HEK293T (cell line): ENCODE measurements around the gene RMDN3.

Experiments used
- BHLHE40 ChIP-seq: fragments of 450-650 bp; IDR thresholded peaks from 2 replicates; pipeline ENCODE4 v1.6.1; 2016; ENCODE audit warnings: mild to moderate bottlenecking, moderate library complexity, borderline replicate concordance
- ELF4 ChIP-seq: fragments of 450-650 bp; IDR thresholded peaks from 2 replicates; pipeline ENCODE4 v1.6.1; 2017; ENCODE audit warnings: antibody characterized with exemption
- FOXA1 ChIP-seq: fragments of 450-650 bp; IDR thresholded peaks from 2 replicates; pipeline ENCODE4 v1.6.1; 2016; ENCODE audit warnings: mild to moderate bottlenecking
- FOXK2 ChIP-seq: fragments of 450-650 bp; IDR thresholded peaks from 2 replicates; pipeline ENCODE4 v1.6.1; 2016; ENCODE audit warnings: mild to moderate bottlenecking
- FOXM1 ChIP-seq: fragments of 450-650 bp; IDR thresholded peaks from 2 replicates; pipeline ENCODE4 v1.6.1; 2017; ENCODE audit warnings: mild to moderate bottlenecking, borderline replicate concordance
- HDGF ChIP-seq: fragments of 450-650 bp; IDR thresholded peaks from 2 replicates; pipeline ENCODE4 v1.6.1; 2017; ENCODE audit warnings: antibody characterized with exemption, borderline replicate concordance
- L3MBTL2 ChIP-seq: fragments of 450-650 bp; conservative IDR thresholded peaks from 2 replicates; pipeline ENCODE4 v1.6.1; 2016; ENCODE audit warnings: mild to moderate bottlenecking
- LEF1 ChIP-seq: fragments of 450-650 bp; IDR thresholded peaks from 2 replicates; pipeline ENCODE4 v1.6.1; 2017; ENCODE audit warnings: mild to moderate bottlenecking, borderline replicate concordance
- SP1 ChIP-seq: fragments of 450-650 bp; IDR thresholded peaks from 2 replicates; pipeline ENCODE4 v1.6.1; 2017
- SUZ12 ChIP-seq: fragments of 450-650 bp; IDR thresholded peaks from 2 replicates; pipeline ENCODE4 v1.6.1; 2016; ENCODE audit warnings: mild to moderate bottlenecking
- TARDBP ChIP-seq: fragments of 450-650 bp; IDR thresholded peaks from 2 replicates; pipeline ENCODE4 v1.6.1; 2016
- TF ChIP-seq, protein P1 (sequence below): fragments of 450-650 bp; IDR thresholded peaks from 2 replicates; pipeline ENCODE4 v1.6.1; 2016

DNA sequence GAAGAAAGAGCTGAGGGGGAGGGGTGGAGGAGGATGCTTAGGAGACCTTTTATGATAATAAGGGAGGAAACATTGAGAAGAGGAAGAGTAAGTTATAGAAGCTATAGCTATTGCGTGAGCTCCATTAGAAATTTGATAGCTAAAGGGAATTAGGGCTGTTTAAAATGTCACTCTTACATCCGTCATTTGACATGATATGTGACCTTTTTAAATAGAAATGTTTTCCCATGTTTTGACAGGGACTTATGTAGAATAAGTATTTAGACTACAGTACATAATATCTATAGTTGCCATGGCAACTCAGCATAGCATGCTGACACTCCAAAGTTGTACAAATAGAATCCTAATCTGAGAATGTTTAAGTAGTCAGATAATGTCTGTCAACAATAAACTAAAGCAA lies 40.9 kb downstream of the RMDN3 start:
- TF ChIP-seq FOXA1 (no peak), SP1 (no peak), FOXM1 (no peak), TARDBP (no peak), LEF1 (no peak), HDGF (no peak), SUZ12 (no peak), L3MBTL2 (no peak), FOXK2 (no peak), BHLHE40 (no peak), ELF4 (no peak)
- TF ChIP-seq, protein P1, sequence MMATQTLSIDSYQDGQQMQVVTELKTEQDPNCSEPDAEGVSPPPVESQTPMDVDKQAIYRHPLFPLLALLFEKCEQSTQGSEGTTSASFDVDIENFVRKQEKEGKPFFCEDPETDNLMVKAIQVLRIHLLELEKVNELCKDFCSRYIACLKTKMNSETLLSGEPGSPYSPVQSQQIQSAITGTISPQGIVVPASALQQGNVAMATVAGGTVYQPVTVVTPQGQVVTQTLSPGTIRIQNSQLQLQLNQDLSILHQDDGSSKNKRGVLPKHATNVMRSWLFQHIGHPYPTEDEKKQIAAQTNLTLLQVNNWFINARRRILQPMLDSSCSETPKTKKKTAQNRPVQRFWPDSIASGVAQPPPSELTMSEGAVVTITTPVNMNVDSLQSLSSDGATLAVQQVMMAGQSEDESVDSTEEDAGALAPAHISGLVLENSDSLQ: no peak
